OCI-M2 (cell line): ENCODE measurements around the gene KCNJ4.
"Not testable (repeated sequence)": the region's sequence is repeated elsewhere in the genome, so short reads cannot be mapped to it uniquely, and the experiment has no call there.

Experiments
- DNase-seq: peaks from one replicate; lab custom pipeline; 2025; ENCODE audit not compliant: unreplicated experiment; lab: John Stamatoyannopoulos, UW

The KCNJ4 gene

GRCh38 chr22:38471237-38471636 lies 16.2 kb upstream of the KCNJ4 start:
- DNase-seq, result no peak

DNA sequence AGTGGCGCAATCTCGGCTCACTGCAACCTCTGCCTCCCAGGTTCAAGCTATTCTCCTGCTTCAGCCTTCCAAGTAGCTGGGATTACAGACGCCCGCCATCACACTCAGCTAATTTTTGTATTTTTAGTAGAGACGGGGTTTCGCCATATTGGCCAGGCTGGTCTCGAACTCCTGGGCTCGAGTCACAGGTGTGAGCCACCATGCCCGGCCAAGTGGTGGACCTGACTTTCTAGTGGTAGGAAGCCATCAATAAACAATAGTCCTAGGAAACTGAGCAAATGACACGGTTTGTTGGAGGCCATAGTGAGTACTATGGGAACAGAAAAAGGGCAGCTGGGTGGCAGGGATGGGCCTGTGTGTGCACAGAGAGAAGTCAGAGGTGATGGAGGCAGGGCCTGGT lies 15.2 kb upstream of the KCNJ4 start:
- DNase-seq, result not testable (repeated sequence)

GRCh38 chr22:38469306-38469781 lies 14.3 kb upstream of the KCNJ4 start:
- DNase-seq, result no peak

DNA sequence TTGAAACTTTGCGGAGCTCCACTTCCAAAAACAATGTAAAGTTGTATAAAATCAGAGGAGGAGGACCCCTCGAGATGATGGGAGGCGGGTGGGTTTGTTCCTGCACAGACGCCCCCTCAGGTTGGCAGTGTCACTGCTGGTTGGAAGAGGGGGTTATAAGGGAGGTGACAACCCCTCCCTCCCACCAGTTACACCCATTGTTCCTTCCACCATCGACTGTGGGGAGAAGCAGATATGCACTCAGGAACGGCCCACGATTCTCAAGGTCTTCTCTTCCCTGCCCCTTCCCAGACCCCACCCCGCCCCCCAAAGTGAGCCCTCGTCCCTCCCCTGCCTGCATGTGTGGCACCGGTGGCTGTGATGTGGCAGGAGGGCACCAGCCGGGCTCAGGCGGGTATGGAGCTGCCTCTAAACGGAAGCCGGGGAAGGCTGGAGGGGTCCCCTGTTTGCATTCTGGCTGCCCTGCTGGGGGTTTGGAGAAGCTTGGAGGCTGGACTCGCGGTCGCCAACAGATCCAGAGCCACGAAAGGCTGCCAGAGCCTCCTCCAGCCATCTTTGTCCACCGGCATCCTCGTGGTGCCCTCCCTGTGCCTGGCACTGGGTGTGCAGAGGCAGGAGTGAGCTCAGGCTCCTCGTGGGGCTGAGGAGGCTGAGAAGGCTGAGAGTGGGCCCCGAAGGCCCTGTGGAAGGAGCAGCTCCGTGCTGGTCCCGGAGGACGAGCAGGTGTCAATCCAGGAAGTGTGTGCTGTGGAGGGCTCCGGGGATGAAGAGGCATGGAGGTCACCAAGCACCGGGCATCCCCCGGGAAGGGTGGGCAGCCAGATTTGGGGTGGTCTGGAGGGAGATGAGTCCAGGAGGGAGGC lies 13.7 kb upstream of the KCNJ4 start:
- DNase-seq, result no peak

DNA sequence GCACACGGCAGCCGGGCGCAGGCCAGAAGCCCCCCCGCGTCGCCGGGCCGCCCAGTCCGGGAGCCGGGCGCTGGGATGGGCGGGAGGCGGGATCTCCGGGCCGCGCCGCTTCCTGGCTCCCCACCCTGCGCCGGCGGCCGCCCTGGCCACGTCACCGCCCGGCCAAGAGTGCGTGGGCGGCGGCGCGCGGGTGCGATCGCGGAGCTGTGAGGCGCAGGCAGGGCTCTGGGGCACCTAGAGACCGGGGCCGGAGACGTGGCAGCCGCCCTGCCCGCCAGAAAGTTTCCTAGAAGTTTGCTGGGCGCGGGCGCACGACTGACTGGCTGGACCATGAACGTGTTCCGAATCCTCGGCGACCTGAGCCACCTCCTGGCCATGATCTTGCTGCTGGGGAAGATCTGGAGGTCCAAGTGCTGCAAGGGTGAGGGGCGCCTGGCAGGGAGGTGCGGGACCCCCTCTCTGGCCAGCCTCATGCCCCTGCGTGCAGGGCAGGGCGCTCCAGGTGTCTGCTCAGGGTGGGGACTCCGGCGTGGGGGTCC lies 13.0 kb upstream of the KCNJ4 start, which contains the start of gene KDELR3:
TSS of gene KDELR3 (plus strand) at position 193 of the 539 bp plus-strand sequence. CDS start at position 331, 138 bp downstream.
- DNase-seq, result no peak

DNA sequence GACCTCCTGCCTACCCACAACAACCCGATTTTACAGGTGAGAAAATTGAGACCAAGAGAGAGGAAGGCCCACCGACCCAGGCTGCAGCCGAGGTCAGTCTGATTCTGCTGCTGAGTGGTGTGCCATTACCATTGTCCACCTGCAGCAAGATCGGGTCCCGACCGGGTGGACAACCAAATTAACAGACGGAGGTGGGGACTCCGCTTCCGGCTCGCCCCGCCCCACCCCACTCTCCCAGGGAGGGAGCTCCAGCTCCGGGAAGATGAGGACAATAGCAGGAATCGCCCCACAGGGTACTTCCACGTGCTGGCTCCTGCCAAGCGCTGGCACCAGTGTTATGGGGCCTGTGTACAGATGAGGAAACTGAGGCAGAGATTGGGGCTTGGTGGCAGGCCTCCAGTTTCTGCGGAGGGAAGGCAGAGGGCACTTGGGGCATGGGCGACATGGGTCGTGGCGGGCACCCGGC lies 12.5 kb upstream of the KCNJ4 start:
- DNase-seq, result no peak

DNA sequence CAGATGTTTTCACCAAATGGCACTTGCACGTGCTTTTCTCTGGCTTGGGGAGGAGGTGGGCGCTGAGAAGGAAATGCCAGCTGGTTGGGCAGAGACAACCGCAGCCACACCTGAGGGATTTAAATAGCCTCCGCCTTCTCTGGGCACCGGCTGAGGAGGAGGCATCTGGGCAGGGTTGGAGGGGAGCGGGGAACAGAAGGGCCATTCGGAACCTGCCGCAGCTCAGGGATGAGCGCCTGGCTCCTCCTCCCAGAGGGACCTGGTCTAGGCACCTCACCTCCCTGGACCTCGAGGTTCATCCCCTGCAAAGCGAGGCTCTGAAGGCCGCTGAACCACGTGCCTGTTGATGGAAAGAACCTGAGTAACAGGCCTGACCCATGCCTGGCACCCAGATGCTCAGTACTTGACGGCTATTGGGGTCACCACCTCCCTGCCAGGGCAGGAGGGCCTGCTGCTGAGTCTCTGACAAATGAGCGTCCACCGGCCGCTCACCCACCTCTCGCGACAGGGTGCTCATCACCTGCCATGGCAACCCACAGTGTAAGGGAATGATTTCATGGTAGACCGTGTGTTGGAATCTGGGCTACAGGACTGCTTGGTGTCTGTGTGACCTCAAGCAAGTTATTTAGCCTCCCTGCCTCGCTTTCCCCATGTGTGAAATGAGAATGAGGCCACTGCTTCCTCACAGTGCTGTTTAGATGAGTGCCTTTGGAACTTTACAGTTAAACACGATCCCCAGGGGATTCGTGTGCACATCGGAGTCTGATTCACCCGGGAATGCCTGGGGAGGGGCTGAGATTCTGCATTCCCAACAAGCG lies 10.9 kb upstream of the KCNJ4 start:
- no peak for DNase-seq

DNA sequence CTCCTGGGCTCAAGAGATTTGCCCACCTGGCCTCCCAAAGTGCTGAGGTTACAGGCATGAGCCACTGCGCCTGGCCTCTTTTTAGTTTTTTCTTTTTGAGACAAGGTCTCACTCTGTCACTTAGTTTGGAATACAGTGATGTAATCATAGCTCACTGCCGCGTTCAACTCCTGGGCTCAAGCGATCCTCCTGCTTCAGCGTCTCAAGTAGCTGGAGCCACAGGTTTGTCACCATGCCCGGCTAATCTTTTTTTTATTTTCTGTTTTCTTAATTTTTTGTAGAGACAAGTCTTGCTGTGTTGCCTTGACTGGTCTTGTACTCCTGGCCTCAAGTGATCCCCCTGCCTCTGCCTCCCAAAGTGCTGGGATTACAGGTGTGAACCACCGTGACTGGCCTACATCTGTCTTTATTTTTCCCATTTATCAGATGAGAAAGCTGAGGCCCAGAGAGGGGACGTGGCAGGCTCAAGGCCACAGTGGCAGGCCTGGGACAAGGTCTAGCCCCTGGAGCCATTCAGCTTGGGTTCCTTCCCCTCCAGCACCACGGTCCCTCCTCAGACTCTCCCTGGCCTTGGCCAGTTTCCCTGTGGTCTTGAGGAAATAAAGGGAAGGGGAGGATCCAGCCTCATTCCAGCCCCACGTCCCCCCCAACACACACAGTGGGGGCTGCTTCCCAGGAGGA lies 10.1 kb upstream of the KCNJ4 start:
- DNase-seq, result no peak

DNA sequence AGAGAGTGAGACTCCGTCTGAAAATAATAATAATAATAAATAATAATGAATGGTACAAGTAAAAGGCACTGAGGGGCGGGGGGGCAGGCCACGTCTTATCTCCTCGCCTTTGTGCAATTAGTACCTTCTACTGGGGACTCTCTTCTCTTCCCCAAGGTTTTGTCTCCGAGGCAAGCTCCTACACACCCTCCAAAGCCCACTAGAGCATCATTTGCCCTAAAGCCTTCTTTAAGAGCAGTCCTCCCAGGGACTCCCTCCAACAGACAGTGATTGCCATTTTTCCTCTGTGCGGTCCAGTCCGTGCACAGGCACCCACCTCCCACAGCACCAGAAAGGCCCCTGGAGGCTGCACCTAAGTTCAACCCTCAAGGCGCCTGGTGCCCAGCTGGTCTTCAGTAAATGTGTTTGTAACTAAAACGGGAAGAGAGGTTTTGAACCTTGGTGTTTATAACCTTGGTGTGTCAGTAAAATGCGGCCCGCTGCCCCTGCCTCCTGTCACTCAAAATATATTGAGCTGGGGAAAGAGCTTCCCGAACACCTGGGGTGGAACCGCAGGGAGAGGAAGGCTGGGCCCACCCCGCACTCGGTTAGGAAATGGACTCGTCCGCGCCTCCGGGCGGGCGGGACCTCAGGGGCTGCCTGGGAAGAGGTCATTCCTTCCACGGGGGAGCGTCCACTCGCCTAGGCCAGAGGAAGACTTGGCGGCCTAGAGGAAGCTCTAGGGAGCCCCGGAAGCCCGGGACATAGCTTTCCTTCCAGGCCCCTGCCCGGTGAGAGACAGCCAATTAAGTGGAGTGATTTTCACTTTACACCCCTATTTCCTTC lies 8.2 kb upstream of the KCNJ4 start:
- no peak for DNase-seq

DNA sequence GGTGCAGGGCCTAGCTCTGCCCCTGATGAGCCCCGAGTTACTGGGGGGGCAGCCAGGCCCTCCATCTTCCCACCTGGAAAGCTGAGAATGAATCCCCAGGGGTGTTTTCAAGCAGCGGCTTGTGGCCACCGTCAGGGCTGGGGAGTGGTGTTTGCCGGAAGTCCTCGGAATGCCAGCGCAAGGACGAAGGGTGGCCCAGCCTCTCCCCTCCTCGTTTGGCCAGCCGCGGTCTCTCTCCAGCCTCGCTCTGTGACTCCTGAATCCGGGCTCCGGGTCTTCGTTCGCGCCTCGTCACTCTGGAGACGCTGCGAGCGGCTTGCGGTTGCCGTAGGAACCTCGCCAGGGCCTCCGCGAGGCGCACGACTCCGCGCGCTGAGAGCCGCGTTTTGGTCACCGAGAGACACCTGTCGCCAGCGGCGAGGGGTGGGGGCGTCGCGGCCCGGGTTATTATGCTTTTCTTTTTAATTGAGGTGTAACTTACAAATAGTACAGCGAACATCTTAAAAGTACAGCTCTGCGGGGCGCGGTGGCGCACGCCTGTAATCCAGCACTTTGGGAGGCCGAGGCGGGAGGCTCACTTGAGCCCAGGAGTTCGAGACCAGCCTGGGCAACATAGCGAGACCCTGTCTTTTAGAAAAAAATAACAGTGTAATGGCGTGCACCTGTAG lies 6.5 kb upstream of the KCNJ4 start:
- no peak for DNase-seq

GRCh38 chr22:38461057-38461413 lies 6.0 kb upstream of the KCNJ4 start:
- no peak for DNase-seq

GRCh38 chr22:38460426-38460840 lies 5.4 kb upstream of the KCNJ4 start:
- DNase-seq, result no peak

GRCh38 chr22:38456841-38457699 lies 2.1 kb upstream of the KCNJ4 start:
- DNase-seq, result no peak

- no peak for DNase-seq
Observed at GRCh38 chr22:38456272-38456835, 1.4 kb upstream of the KCNJ4 start.

GRCh38 chr22:38455530-38456271 lies 702 bp upstream of the KCNJ4 start:
- no peak for DNase-seq

GRCh38 chr22:38454353-38455075 lies 485 bp downstream of the KCNJ4 start:
- DNase-seq, result no peak

- DNase-seq, result no peak
Observed at GRCh38 chr22:38453996-38454352, 1.0 kb downstream of the KCNJ4 start.
